ENCODE measurements around the gene HGFAC.

- TF ChIP-seq EZH2 (IDR thresholded peaks at IDR 0.05) (no peak), POLR2AphosphoS5 (IDR thresholded peaks at IDR 0.05; ENCODE audit: borderline replicate concordance, low read depth, low read length) (no peak)
Observed at GRCh38 chr4:3469386-3470243, 27.8 kb downstream of the HGFAC start.

Measured in SK-N-MC (cell line).